Measurements from ENCODE around the gene DIPK2A. TPM values are rescaled to one million over a fixed set of nuclear protein-coding genes. Genes with fewer than 3 reads are reported as not detected.

DIPK2A gene
- total and polyA plus RNA-seq, 2 of the 13 experiments (the other 11 are each of a cell fraction or from before 2014, with no cell fraction given) = 5.8 to 8.0 TPM

GRCh38 chr3:143973259-143974021 is 1.8 kb downstream of the DIPK2A start (continued):
- TF ChIP-seq ZNF772 (CRISPR knock-in tag; IDR thresholded peaks at IDR 0.05) = 0 out of 2 replicates have a peak, but pooled peaks have one; percentile 16
- TF ChIP-seq HBP1 (CRISPR knock-in tag; IDR thresholded peaks at IDR 0.05; ENCODE audit: low read depth) = no peak
- TF ChIP-seq FOXP1 (IDR thresholded peaks at IDR 0.05) = no peak
- TF ChIP-seq FOXP1 (CRISPR knock-in tag; IDR thresholded peaks at IDR 0.05) = peak; percentile 84
- no peak for TF ChIP-seq MYC (CRISPR knock-in tag; IDR thresholded peaks at IDR 0.05; ENCODE audit: borderline replicate concordance)
- no peak for TF ChIP-seq ZNF740 (CRISPR knock-in tag; IDR thresholded peaks at IDR 0.05)
- TF ChIP-seq IRF1 (CRISPR knock-in tag; IDR thresholded peaks at IDR 0.05; ENCODE audit: low read depth) = no peak
- no peak for TF ChIP-seq ZNF713 (CRISPR knock-in tag; IDR thresholded peaks at IDR 0.05)
- TF ChIP-seq HNRNPK (IDR thresholded peaks at IDR 0.05; ENCODE audit: low read depth, low read length, poor library complexity, severe bottlenecking) = no peak
- TF ChIP-seq RFX3 (CRISPR knock-in tag; IDR thresholded peaks at IDR 0.05) = no peak
- TF ChIP-seq TP53 (CRISPR knock-in tag; conservative IDR thresholded peaks at IDR 0.05) = no peak
- no peak for TF ChIP-seq ZNF17 (CRISPR knock-in tag; IDR thresholded peaks at IDR 0.05)
- no peak for TF ChIP-seq ZNF747 (CRISPR knock-in tag; IDR thresholded peaks at IDR 0.05; ENCODE audit: borderline replicate concordance)
- TF ChIP-seq KDM4B (CRISPR knock-in tag; IDR thresholded peaks at IDR 0.05) = no peak
- no peak for TF ChIP-seq MZF1 (CRISPR knock-in tag; IDR thresholded peaks at IDR 0.05; ENCODE audit: borderline replicate concordance)
- TF ChIP-seq BCL6 (CRISPR knock-in tag; IDR thresholded peaks at IDR 0.05) = peak; percentile 75
- 0 out of 2 replicates have a peak, but pooled peaks have one; percentile 6 for TF ChIP-seq ZNF317 (CRISPR knock-in tag; IDR thresholded peaks at IDR 0.05)
- no peak for TF ChIP-seq CBX2 (IDR thresholded peaks at IDR 0.05; ENCODE audit: low read depth, low read length)
- no peak for TF ChIP-seq CBX2 (CRISPR knock-in tag; IDR thresholded peaks at IDR 0.05; ENCODE audit: low read depth)
- TF ChIP-seq ELF3 (CRISPR knock-in tag; IDR thresholded peaks at IDR 0.05) = peak; percentile 53; the same call in 1 of the 2 replicates
- TF ChIP-seq PCBP2 (optimal IDR thresholded peaks at IDR 0.05; ENCODE audit: low read depth, low read length, poor library complexity, severe bottlenecking) = no peak
- no peak for TF ChIP-seq ZBTB20 (CRISPR knock-in tag; IDR thresholded peaks at IDR 0.05; ENCODE audit: borderline replicate concordance, low read depth)
- no peak for TF ChIP-seq SALL2 (CRISPR knock-in tag; IDR thresholded peaks at IDR 0.05)
- no peak for TF ChIP-seq NPAS2 (CRISPR knock-in tag; IDR thresholded peaks at IDR 0.05; ENCODE audit: borderline replicate concordance)
- no peak for TF ChIP-seq CREB1 (IDR thresholded peaks at IDR 0.05)
- TF ChIP-seq CREB1 (CRISPR knock-in tag; IDR thresholded peaks at IDR 0.05) = peak; percentile 71; the same call in 1 of the 2 replicates
- TF ChIP-seq ERF (CRISPR knock-in tag; IDR thresholded peaks at IDR 0.05) = no peak
- peak; percentile 81; the same call in 1 of the 2 replicates for TF ChIP-seq HMG20A (CRISPR knock-in tag; IDR thresholded peaks at IDR 0.05; ENCODE audit: borderline replicate concordance)
- TF ChIP-seq GPN1 (CRISPR knock-in tag; IDR thresholded peaks at IDR 0.05; ENCODE audit: borderline replicate concordance) = no peak
- TF ChIP-seq HDAC2 (CRISPR knock-in tag; IDR thresholded peaks at IDR 0.05) = peak; percentile 74

Data from HepG2 (cell line).